Effector CD4-positive, alpha-beta T cell (primary cell): ENCODE data around the gene TRIO.

Source experiments
- DNase-seq: peaks from one replicate; pipeline ENCODE4 v3.0.0-alpha.2; 2020

The TRIO gene

GRCh38 chr5:14211818-14212803 is 69.0 kb downstream of the TRIO start:
- DNase-seq: no peak

- no peak for DNase-seq
Observed at GRCh38 chr5:14212838-14213237, 69.7 kb downstream of the TRIO start.

GRCh38 chr5:14213253-14213652 is 70.1 kb downstream of the TRIO start:
- DNase-seq: no peak

GRCh38 chr5:14213813-14214585 is 70.9 kb downstream of the TRIO start:
- DNase-seq: no peak

- no peak for DNase-seq
Observed at GRCh38 chr5:14215901-14216300, 72.8 kb downstream of the TRIO start.

- no peak for DNase-seq
Observed at GRCh38 chr5:14216372-14216771, 73.2 kb downstream of the TRIO start.

GRCh38 chr5:14216902-14217301 is 73.8 kb downstream of the TRIO start:
- no peak for DNase-seq

- no peak for DNase-seq
Observed at GRCh38 chr5:14217587-14217986, 74.4 kb downstream of the TRIO start.

GRCh38 chr5:14218011-14218410 is 74.9 kb downstream of the TRIO start:
- no peak for DNase-seq

- no peak for DNase-seq
Observed at GRCh38 chr5:14218480-14218879, 75.3 kb downstream of the TRIO start.

GRCh38 chr5:14218897-14219573 is 75.9 kb downstream of the TRIO start:
- no peak for DNase-seq

- no peak for DNase-seq
Observed at GRCh38 chr5:14219800-14220512, 76.8 kb downstream of the TRIO start.

GRCh38 chr5:14220642-14221041 is 77.5 kb downstream of the TRIO start:
- DNase-seq: no peak

GRCh38 chr5:14221732-14222131 is 78.6 kb downstream of the TRIO start:
- DNase-seq: no peak

GRCh38 chr5:14222206-14222605 is 79.1 kb downstream of the TRIO start:
- no peak for DNase-seq

GRCh38 chr5:14223372-14223771 is 80.2 kb downstream of the TRIO start:
- DNase-seq: no peak

GRCh38 chr5:14225173-14225834 is 82.2 kb downstream of the TRIO start:
- DNase-seq: no peak

GRCh38 chr5:14226149-14226548 is 83.0 kb downstream of the TRIO start:
- no peak for DNase-seq

- DNase-seq: no peak
Observed at GRCh38 chr5:14226554-14226953, 83.4 kb downstream of the TRIO start.

- DNase-seq: no peak
Observed at GRCh38 chr5:14226992-14227391, 83.8 kb downstream of the TRIO start.

GRCh38 chr5:14227513-14227912 is 84.4 kb downstream of the TRIO start:
- no peak for DNase-seq

- no peak for DNase-seq
Observed at GRCh38 chr5:14228219-14228618, 85.1 kb downstream of the TRIO start.
